ENCODE measurements around the gene MOB3C. TPM values are rescaled to one million over a fixed set of nuclear protein-coding genes. Genes with fewer than 3 reads are reported as not detected.

The MOB3C gene
- total RNA-seq, 1 donor from 2014 or later = 2.2 TPM

- peak; percentile 88 for DNase-seq
Observed at GRCh38 chr1:46603858-46604549, 12.6 kb downstream of the MOB3C start, which contains the start of gene MKNK1. MKNK1 (minus strand) TSS chr1:46604268; CDS start chr1:46583327, 20,941 bp downstream.

- no peak for DNase-seq
Observed at GRCh38 chr1:46603481-46603857, 13.1 kb downstream of the MOB3C start.

GRCh38 chr1:46601257-46602007 lies 15.2 kb downstream of the MOB3C start:
- no peak for DNase-seq

- DNase-seq = no peak
Observed at GRCh38 chr1:46599059-46599970, 17.3 kb downstream of the MOB3C start.

- DNase-seq = no peak
Observed at GRCh38 chr1:46596846-46597245, 19.8 kb downstream of the MOB3C start.

- no peak for DNase-seq
Observed at GRCh38 chr1:46596036-46596435, 20.6 kb downstream of the MOB3C start.

- no peak for DNase-seq
Observed at GRCh38 chr1:46595127-46595526, 21.5 kb downstream of the MOB3C start.

GRCh38 chr1:46594063-46594462 lies 22.5 kb downstream of the MOB3C start:
- DNase-seq = no peak

GRCh38 chr1:46592823-46593222 lies 23.8 kb downstream of the MOB3C start:
- no peak for DNase-seq

GRCh38 chr1:46589529-46589928 lies 27.1 kb downstream of the MOB3C start:
- no peak for DNase-seq

GRCh38 chr1:46587069-46587468 lies 29.5 kb downstream of the MOB3C start:
- peak; percentile 18 for DNase-seq

- no peak for DNase-seq
Observed at GRCh38 chr1:46585312-46585938, 31.2 kb downstream of the MOB3C start.

- DNase-seq = no peak
Observed at GRCh38 chr1:46583494-46583893, 33.1 kb downstream of the MOB3C start.

- DNase-seq = no peak
Observed at GRCh38 chr1:46582972-46583371, 33.6 kb downstream of the MOB3C start.

GRCh38 chr1:46581681-46582455 lies 34.7 kb downstream of the MOB3C start:
- DNase-seq = no peak

GRCh38 chr1:46580140-46580903 lies 36.3 kb downstream of the MOB3C start:
- DNase-seq = no peak

- DNase-seq = no peak
Observed at GRCh38 chr1:46577671-46578070, 38.9 kb downstream of the MOB3C start.

- DNase-seq = no peak
Observed at GRCh38 chr1:46576596-46576995, 40.0 kb downstream of the MOB3C start.

GRCh38 chr1:46575778-46576177 lies 40.8 kb downstream of the MOB3C start:
- DNase-seq = no peak

- DNase-seq = no peak
Observed at GRCh38 chr1:46575300-46575699, 41.3 kb downstream of the MOB3C start.

Measured in occipital lobe (tissue), 2 donors.